ENCODE results near the gene PTPRM. TPM values are rescaled to one million over a fixed set of nuclear protein-coding genes. Genes with fewer than 3 reads are reported as not detected.

The PTPRM gene
- total and polyA plus RNA-seq, 2 of the 8 experiments (the other 6 are each of a cell fraction or from before 2014, with no cell fraction given) = 4.1 to 7.0 TPM

- TF ChIP-seq SAP30 (IDR thresholded peaks at IDR 0.05; ENCODE audit: insufficient read depth, insufficient replicate concordance, low read length) (no peak), FOSL1 (IDR thresholded peaks at IDR 0.05; ENCODE audit: insufficient read depth, low read depth, low read length) (no peak), SIX5 (IDR thresholded peaks at IDR 0.05; ENCODE audit: low read depth, low read length) (no peak), MAX (IDR thresholded peaks at IDR 0.05) (no peak), KDM1A (IDR thresholded peaks at IDR 0.05; ENCODE audit: borderline replicate concordance, low read length) (no peak)
Measured at GRCh38 chr18:7805096-7805495, 238.0 kb downstream of the PTPRM start (continued).
